Trophoblast cell (in vitro differentiated cells and primary cell): ENCODE results near the gene DIP2B.

Experiments
- DNase-seq, 2 donors: peaks; one replicate each; pipeline ENCODE4 v3.0.0-alpha.2; 2016
- H2AFZ ChIP-seq: 2 replicates; pipeline ENCODE4 v1.6.1; 2013; ENCODE audit warnings: low read length, moderate library complexity, mild to moderate bottlenecking; ENCODE audit not compliant: insufficient read depth, poor library complexity
- H2AK5ac ChIP-seq: 2 replicates; pipeline ENCODE4 v1.6.1; 2013; ENCODE audit warnings: mild to moderate bottlenecking, low read length
- H2BK120ac ChIP-seq: 2 replicates; pipeline ENCODE4 v1.6.1; 2013; ENCODE audit warnings: low read length, mild to moderate bottlenecking, moderate library complexity; ENCODE audit not compliant: insufficient read depth, poor library complexity
- H2BK12ac ChIP-seq: 2 replicates; pipeline ENCODE4 v1.6.1; 2013; ENCODE audit warnings: mild to moderate bottlenecking, low read length, moderate library complexity
- H2BK5ac ChIP-seq: 2 replicates; pipeline ENCODE4 v1.6.1; 2013; ENCODE audit warnings: low read length, low read depth, moderate library complexity, mild to moderate bottlenecking; ENCODE audit not compliant: poor library complexity
- H3K14ac ChIP-seq: 2 replicates; pipeline ENCODE4 v1.6.1; 2013; ENCODE audit warnings: mild to moderate bottlenecking, low read length
- H3K18ac ChIP-seq: 2 replicates; pipeline ENCODE4 v1.6.1; 2013; ENCODE audit warnings: mild to moderate bottlenecking, low read length
- H3K23ac ChIP-seq: 2 replicates; pipeline ENCODE4 v1.6.1; 2013; ENCODE audit warnings: low read length
- H3K27ac ChIP-seq: 2 replicates; pipeline ENCODE4 v1.5.1; 2013; ENCODE audit warnings: low read depth, mild to moderate bottlenecking, inconsistent platforms, low read length, moderate library complexity
- H3K27me3 ChIP-seq: 2 replicates; pipeline ENCODE4 v1.6.1; 2013; ENCODE audit warnings: inconsistent platforms, mild to moderate bottlenecking, low read length, moderate library complexity; ENCODE audit not compliant: insufficient read depth
- H3K36me3 ChIP-seq, 2 experiments: 1 replicate in 1 of 2; 2 replicates in 1 of 2; pipeline ENCODE4 v1.6.1; 2013; ENCODE audit warnings: low read length in 2 of 2, mild to moderate bottlenecking in 2 of 2, moderate library complexity in 1 of 2; ENCODE audit not compliant: insufficient read depth in 2 of 2, control insufficient read depth in 1 of 2
- H3K4ac ChIP-seq: 2 replicates; pipeline ENCODE4 v1.6.1; 2013; ENCODE audit warnings: low read depth, mild to moderate bottlenecking, low read length, moderate library complexity
- H3K4me1 ChIP-seq, 2 experiments: 1 replicate in 1 of 2; 2 replicates in 1 of 2; pipeline ENCODE4 v1.6.1; 2013; ENCODE audit warnings: low read length in 2 of 2, mild to moderate bottlenecking in 2 of 2, moderate library complexity in 1 of 2; ENCODE audit not compliant: insufficient read depth in 2 of 2, control insufficient read depth in 1 of 2
- H3K4me2 ChIP-seq: 2 replicates; pipeline ENCODE4 v1.6.1; 2013; ENCODE audit warnings: inconsistent platforms, mild to moderate bottlenecking, low read length, moderate library complexity
- H3K4me3 ChIP-seq: 2 replicates; pipeline ENCODE4 v1.5.1; 2013; ENCODE audit warnings: mild to moderate bottlenecking, low read depth, low read length, inconsistent platforms
- H3K79me1 ChIP-seq: one replicate; pipeline ENCODE4 v1.6.1; 2013; ENCODE audit warnings: low read length
- H3K79me2 ChIP-seq: 2 replicates; pipeline ENCODE4 v1.6.1; 2013; ENCODE audit warnings: low read length, mild to moderate bottlenecking; ENCODE audit not compliant: control insufficient read depth, insufficient read depth, poor library complexity
- H3K9ac ChIP-seq: 2 replicates; pipeline ENCODE4 v1.6.1; 2013; ENCODE audit warnings: mild to moderate bottlenecking, low read length
- H3K9me3 ChIP-seq: 2 replicates; pipeline ENCODE4 v1.6.1; 2013; ENCODE audit warnings: low read depth, mild to moderate bottlenecking, control low read depth, inconsistent platforms, low read length; ENCODE audit not compliant: insufficient read depth
- H4K12ac ChIP-seq: 2 replicates; pipeline ENCODE4 v1.6.1; 2013; ENCODE audit warnings: low read depth, mild to moderate bottlenecking, low read length, moderate library complexity
- H4K8ac ChIP-seq: 2 replicates; pipeline ENCODE4 v1.6.1; 2013; ENCODE audit warnings: low read depth, mild to moderate bottlenecking, low read length, moderate library complexity
- H4K91ac ChIP-seq: one replicate; pipeline ENCODE4 v1.6.1; 2013; ENCODE audit warnings: low read depth, mild to moderate bottlenecking, low read length, moderate library complexity
- WGBS: extraction: QIAGEN DNeasy Blood & Tissue Kit; methylation state at CpG from one replicate; pipeline ENCODE4 v1.1.7; 2013; ENCODE audit warnings: missing lambda C conversion rate; ENCODE audit not compliant: insufficient read length, insufficient coverage; ENCODE audit errors: extremely low coverage; 5-methylcytosine and 5-hydroxymethylcytosine counted together

The DIP2B gene

GRCh38 chr12:50557421-50557820, 52.6 kb downstream of the DIP2B start:
- Histone ChIP-seq H3K27me3 (no peaks in the 10 kb centered on the region), H4K8ac (no peak overlapping the region), H3K79me1 (peaks cover 2% of the 10 kb centered on the region), H2BK12ac (no peak overlapping the region), H2BK120ac (no peak overlapping the region), H3K14ac (no peak overlapping the region), H2AFZ (no peak overlapping the region), H3K4ac (peak overlapping the region; percentile 76), H3K4me3 (no peak overlapping the region), H3K18ac (no peak overlapping the region), H2BK5ac (no peak overlapping the region), H4K12ac (no peak overlapping the region), H3K79me2 (peaks cover 11% of the 10 kb centered on the region), H3K4me1 (peaks cover 1 to 7% of the 10 kb centered on the region in 2 experiments), H3K27ac (no peak overlapping the region), H3K23ac (no peak overlapping the region), H2AK5ac (no peak overlapping the region), H3K4me2 (no peak overlapping the region), H3K9me3 (no peaks in the 10 kb centered on the region), H3K9ac (no peak overlapping the region), H3K36me3 (peaks cover 4 to 6% of the 10 kb centered on the region in 2 experiments), H4K91ac (no peak overlapping the region)
- no CpG with 5 or more reads among the region's 2 CpGs for WGBS
- DNase-seq, result peak; percentile 79 to 81

- no peak overlapping the region for H3K14ac ChIP-seq
- H3K27me3 ChIP-seq, result no peaks in the 10 kb centered on the region
- peaks cover 4 to 6% of the 10 kb centered on the region in 2 experiments for H3K36me3 ChIP-seq
- H4K91ac ChIP-seq, result no peak overlapping the region
- H2AK5ac ChIP-seq, result no peak overlapping the region
- no peak overlapping the region for H4K8ac ChIP-seq
- DNase-seq, result no peak
- H3K4me2 ChIP-seq, result no peak overlapping the region
- no peak overlapping the region for H2BK5ac ChIP-seq
- peak overlapping the region; percentile 55 for H3K4ac ChIP-seq
- no peak overlapping the region for H2BK120ac ChIP-seq
- H3K18ac ChIP-seq, result no peak overlapping the region
- H4K12ac ChIP-seq, result no peak overlapping the region
- H3K23ac ChIP-seq, result no peak overlapping the region
- H3K9ac ChIP-seq, result no peak overlapping the region
- H2AFZ ChIP-seq, result no peak overlapping the region
- H3K79me1 ChIP-seq, result peaks cover 2% of the 10 kb centered on the region
- no peaks in the 10 kb centered on the region for H3K9me3 ChIP-seq
- no peak overlapping the region for H3K27ac ChIP-seq
- no CpG with 5 or more reads among the region's 1 CpG for WGBS
- peaks cover 2 to 7% of the 10 kb centered on the region in 2 experiments for H3K4me1 ChIP-seq
- H2BK12ac ChIP-seq, result no peak overlapping the region
- H3K4me3 ChIP-seq, result no peak overlapping the region
- H3K79me2 ChIP-seq, result peaks cover 14% of the 10 kb centered on the region
Measured at GRCh38 chr12:50558970-50559369, 54.2 kb downstream of the DIP2B start.

GRCh38 chr12:50562520-50563433, 58.0 kb downstream of the DIP2B start:
- Histone ChIP-seq H2BK12ac (no peak overlapping the region), H3K79me2 (peaks cover 9% of the 10 kb centered on the region), H2BK5ac (no peak overlapping the region), H3K4me2 (no peak overlapping the region), H3K27ac (peak overlapping the region; percentile 25), H3K79me1 (no peaks in the 10 kb centered on the region), H3K18ac (peak overlapping the region; percentile 78), H3K4me3 (no peak overlapping the region), H3K23ac (no peak overlapping the region), H3K9ac (peak overlapping the region; percentile 63), H3K4me1 (peaks cover 0 to 2% of the 10 kb centered on the region in 2 experiments), H3K27me3 (no peaks in the 10 kb centered on the region), H3K14ac (no peak overlapping the region), H4K12ac (no peak overlapping the region), H2AK5ac (no peak overlapping the region), H2AFZ (no peak overlapping the region), H4K8ac (no peak overlapping the region), H2BK120ac (no peak overlapping the region), H3K9me3 (no peaks in the 10 kb centered on the region), H4K91ac (no peak overlapping the region), H3K36me3 (peaks cover 0 to 2% of the 10 kb centered on the region in 2 experiments), H3K4ac (peak overlapping the region; percentile 62)
- DNase-seq, result no peak
- WGBS, result no CpG with 5 or more reads among the region's 7 CpGs

- Histone ChIP-seq H3K9ac (no peak overlapping the region), H4K91ac (no peak overlapping the region), H3K14ac (no peak overlapping the region), H3K79me1 (no peaks in the 10 kb centered on the region), H2BK5ac (no peak overlapping the region), H3K4me3 (no peak overlapping the region), H2AFZ (no peak overlapping the region), H3K23ac (no peak overlapping the region), H3K4me1 (peaks cover 0 to 6% of the 10 kb centered on the region in 2 experiments), H4K8ac (no peak overlapping the region), H3K27me3 (no peaks in the 10 kb centered on the region), H2BK12ac (no peak overlapping the region), H2AK5ac (no peak overlapping the region), H3K9me3 (no peaks in the 10 kb centered on the region), H3K4ac (peak overlapping the region; percentile 55), H3K18ac (no peak overlapping the region), H3K27ac (no peak overlapping the region), H3K36me3 (peaks cover 0 to 2% of the 10 kb centered on the region in 2 experiments), H2BK120ac (no peak overlapping the region), H3K4me2 (no peak overlapping the region), H3K79me2 (peaks cover 11% of the 10 kb centered on the region), H4K12ac (no peak overlapping the region)
- no CpG with 5 or more reads among the region's 1 CpG for WGBS
- no peak for DNase-seq
Measured at GRCh38 chr12:50563434-50563787, 58.6 kb downstream of the DIP2B start.
